Tibial nerve (tissue), 4 donors: ENCODE results near the gene AUTS2. TPM values are rescaled to one million over a fixed set of nuclear protein-coding genes. Genes with fewer than 3 reads are reported as not detected.
"Not testable (repeated sequence)": the region's sequence is repeated elsewhere in the genome, so short reads cannot be mapped to it uniquely, and the experiment has no call there.

ENCODE experiments used
- DNase-seq, 2 donors: peaks; one replicate each; pipeline ENCODE4 v3.0.0-alpha.2; 2019; ENCODE audit warnings: low spot score in 2 of 2
- H3K27ac ChIP-seq, 4 donors: fragments of 200-600 bp; sonication (generic) in 3 of 4; one replicate each; pipeline ENCODE4 v1.5.1; 2017 to 2019; ENCODE audit warnings: mild to moderate bottlenecking in 1 of 4
- H3K27me3 ChIP-seq, 2 donors: fragments of 200-600 bp; sonication (generic) in 1 of 2; one replicate each; pipeline versions ENCODE4 v1.5.1 to v1.6.0; 2017 to 2019
- H3K36me3 ChIP-seq, 3 donors: fragments of 200-600 bp; sonication (generic); one replicate each; pipeline ENCODE4 v1.5.1; 2018 to 2019
- H3K4me1 ChIP-seq, 4 donors: fragments of 200-600 bp; sonication (generic) in 3 of 4; one replicate each; pipeline ENCODE4 v1.5.1; 2017 to 2019
- H3K4me3 ChIP-seq, 4 donors: fragments of 200-600 bp; sonication (generic) in 3 of 4; one replicate each; pipeline ENCODE4 v1.5.1; 2017 to 2019; ENCODE audit warnings: mild to moderate bottlenecking in 1 of 4, moderate library complexity in 1 of 4
- H3K9me3 ChIP-seq, 4 donors: fragments of 200-600 bp; sonication (generic) in 3 of 4; one replicate each; pipeline ENCODE4 v1.5.1; 2017 to 2019
- EP300 ChIP-seq, 2 donors: sonication (generic); formaldehyde crosslinking; IDR thresholded peaks; one replicate each; pipeline ENCODE4 v1.6.1; 2017; ENCODE audit warnings: antibody characterized with exemption in 2 of 2, mild to moderate bottlenecking in 1 of 2
- POLR2A ChIP-seq, 2 donors: fragments of 450-650 bp; IDR thresholded peaks; one replicate each; pipeline ENCODE4 v1.6.1; 2017; ENCODE audit warnings: antibody characterized with exemption in 2 of 2, mild to moderate bottlenecking in 2 of 2, moderate library complexity in 2 of 2
- WGBS, 2 donors: methylation state at CpG; one replicate each; pipeline ENCODE4 v1.1.5; 2018; 5-methylcytosine and 5-hydroxymethylcytosine counted together
- total RNA-seq, 4 donors: library from RNA; depleted of rRNA; stranded (reverse); fragments of >200 nt; gene quantifications; one replicate each; pipeline ENCODE4 v1.1.0, GENCODE V29; 2016
- TF ChIP-seq, protein P1 (sequence below), 5 experiments: fragments of 200-600 bp in 3 of 5; fragments of 450-650 bp in 2 of 5; sonication (generic) in 3 of 5; IDR thresholded peaks; one replicate each; pipeline ENCODE4 v1.5.1; 2016 to 2019; ENCODE audit warnings: antibody characterized with exemption in 5 of 5, mild to moderate bottlenecking in 3 of 5, moderate library complexity in 2 of 5

AUTS2 gene
- total RNA-seq, 4 donors from 2014 or later, result 56.6 to 87.9 (median 71.6) TPM

DNA sequence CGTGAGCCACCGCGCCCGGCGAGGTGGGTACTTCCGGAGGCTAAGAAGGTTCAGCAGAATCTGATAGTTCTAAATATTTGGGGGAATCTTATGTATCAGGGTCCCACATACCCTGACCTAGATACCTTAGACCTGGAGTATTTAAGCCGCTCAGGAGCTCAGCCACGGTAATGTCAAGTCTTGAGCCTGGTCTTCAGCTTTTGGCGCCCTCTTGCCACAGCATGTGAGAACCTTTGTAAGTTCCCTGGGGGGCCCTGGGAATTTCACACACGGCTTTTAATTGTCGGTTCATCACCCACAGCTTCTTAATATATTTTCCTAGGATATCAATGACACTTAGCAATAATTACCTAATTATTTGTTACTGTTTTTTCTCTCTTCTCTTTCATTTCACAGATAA is 1209.4 kb downstream of the AUTS2 start:
- no peak for TF ChIP-seq POLR2A (IDR thresholded peaks at IDR 0.05)
- TF ChIP-seq, protein P1, sequence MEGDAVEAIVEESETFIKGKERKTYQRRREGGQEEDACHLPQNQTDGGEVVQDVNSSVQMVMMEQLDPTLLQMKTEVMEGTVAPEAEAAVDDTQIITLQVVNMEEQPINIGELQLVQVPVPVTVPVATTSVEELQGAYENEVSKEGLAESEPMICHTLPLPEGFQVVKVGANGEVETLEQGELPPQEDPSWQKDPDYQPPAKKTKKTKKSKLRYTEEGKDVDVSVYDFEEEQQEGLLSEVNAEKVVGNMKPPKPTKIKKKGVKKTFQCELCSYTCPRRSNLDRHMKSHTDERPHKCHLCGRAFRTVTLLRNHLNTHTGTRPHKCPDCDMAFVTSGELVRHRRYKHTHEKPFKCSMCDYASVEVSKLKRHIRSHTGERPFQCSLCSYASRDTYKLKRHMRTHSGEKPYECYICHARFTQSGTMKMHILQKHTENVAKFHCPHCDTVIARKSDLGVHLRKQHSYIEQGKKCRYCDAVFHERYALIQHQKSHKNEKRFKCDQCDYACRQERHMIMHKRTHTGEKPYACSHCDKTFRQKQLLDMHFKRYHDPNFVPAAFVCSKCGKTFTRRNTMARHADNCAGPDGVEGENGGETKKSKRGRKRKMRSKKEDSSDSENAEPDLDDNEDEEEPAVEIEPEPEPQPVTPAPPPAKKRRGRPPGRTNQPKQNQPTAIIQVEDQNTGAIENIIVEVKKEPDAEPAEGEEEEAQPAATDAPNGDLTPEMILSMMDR (IDR thresholded peaks at IDR 0.05), result no peak
- no peak for TF ChIP-seq EP300 (IDR thresholded peaks at IDR 0.05)
- Histone ChIP-seq H3K27me3 (no peaks in the 10 kb centered on the region), H3K9me3 (peaks cover 0 to 11% (median 0%) of the 10 kb centered on the region in 4 donors), H3K36me3 (no peaks in the 10 kb centered on the region), H3K4me1 (no peaks in the 10 kb centered on the region), H3K4me3 (no peak overlapping the region), H3K27ac (no peak overlapping the region)
- WGBS, 2 donors, result 81 to 82% methylated on average over 11 of the region's 11 CpGs
- no peak for DNase-seq

DNA sequence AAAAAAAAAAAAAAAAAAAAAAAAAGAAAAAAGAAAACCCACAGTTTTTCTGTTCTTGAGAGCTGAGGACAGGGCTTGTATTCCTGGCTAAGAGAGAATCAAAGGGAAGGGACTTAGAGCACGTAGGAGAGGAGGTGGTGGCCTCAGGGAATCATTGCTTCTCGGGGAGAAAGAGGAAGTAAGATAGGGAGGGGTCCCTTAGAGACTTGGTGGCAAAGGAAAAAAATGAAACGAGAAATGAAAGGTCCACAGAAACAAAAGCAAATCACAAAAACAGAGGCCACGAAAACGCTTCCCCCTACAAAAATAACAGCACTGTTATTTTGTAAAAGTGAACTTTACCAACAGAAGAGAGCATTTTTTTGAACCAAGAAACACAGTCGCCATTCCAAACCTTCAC is 1210.6 kb downstream of the AUTS2 start:
- 33 to 44% methylated on average over 6 of the region's 6 CpGs for WGBS, 2 donors
- H3K4me3 ChIP-seq, result no peak overlapping the region
- H3K27ac ChIP-seq, result no peak overlapping the region
- no peaks in the 10 kb centered on the region for H3K4me1 ChIP-seq
- no peaks in the 10 kb centered on the region for H3K9me3 ChIP-seq
- TF ChIP-seq POLR2A (IDR thresholded peaks at IDR 0.05) (no peak), EP300 (IDR thresholded peaks at IDR 0.05) (no peak)
- TF ChIP-seq, protein P1 (IDR thresholded peaks at IDR 0.05), result no peak
- no peaks in the 10 kb centered on the region for H3K27me3 ChIP-seq
- H3K36me3 ChIP-seq, result no peaks in the 10 kb centered on the region
- DNase-seq, result no peak

DNA sequence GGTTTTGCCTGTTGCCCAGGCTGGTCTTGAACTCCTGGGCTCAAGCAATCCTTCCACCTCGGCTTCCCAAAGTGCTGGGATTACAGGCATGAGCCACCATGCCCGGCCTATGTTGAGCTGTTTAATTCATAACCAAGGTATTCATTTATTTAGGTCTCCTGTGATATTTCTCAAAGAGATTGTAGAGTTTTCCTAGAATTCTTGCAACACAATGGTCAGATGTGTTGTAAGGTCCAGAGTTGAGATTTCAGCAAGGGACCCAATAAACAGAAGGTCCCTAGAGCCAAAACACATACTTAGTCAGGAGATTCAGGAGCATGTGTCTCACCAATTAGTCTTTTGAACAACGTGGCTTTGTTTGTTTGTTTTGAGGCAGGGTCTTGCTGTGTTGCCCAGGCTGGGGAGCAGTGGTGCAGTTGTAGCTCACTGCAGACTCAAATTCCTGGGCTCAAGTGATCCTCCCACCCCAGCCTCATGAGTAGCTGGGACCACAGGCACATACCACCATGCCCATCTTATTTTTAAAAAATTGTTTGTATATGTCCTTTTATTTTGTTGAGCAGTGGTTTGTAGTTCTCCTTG is 1212.4 kb downstream of the AUTS2 start:
- no peaks in the 10 kb centered on the region for H3K36me3 ChIP-seq

DNA sequence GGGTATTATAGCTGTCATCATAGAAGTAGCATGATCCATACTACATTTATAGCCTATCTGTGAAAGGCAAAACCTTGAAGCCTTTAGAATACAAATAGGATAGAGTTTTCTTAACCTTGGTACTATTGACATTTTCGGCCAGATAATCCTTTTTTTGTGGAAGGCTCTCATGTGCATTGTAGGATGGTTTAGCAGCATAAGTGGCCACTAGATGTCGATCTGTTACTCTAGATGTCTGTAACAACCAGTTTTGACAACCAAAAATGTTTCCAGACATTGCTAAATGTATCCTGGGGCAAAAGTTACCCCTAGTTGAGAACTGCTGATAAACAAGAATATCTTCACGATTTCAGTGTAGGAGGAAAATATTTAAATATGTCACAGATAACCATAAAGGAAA is 1214.2 kb downstream of the AUTS2 start:
- H3K36me3 ChIP-seq, result no peaks in the 10 kb centered on the region
- no peak for DNase-seq
- peaks cover 0 to 13% (median 0%) of the 10 kb centered on the region in 4 donors for H3K9me3 ChIP-seq
- no peaks in the 10 kb centered on the region for H3K4me1 ChIP-seq
- H3K4me3 ChIP-seq, result no peak overlapping the region
- TF ChIP-seq POLR2A (IDR thresholded peaks at IDR 0.05) (no peak), EP300 (IDR thresholded peaks at IDR 0.05) (no peak)
- TF ChIP-seq, protein P1 (IDR thresholded peaks at IDR 0.05), result peak in 1 of 5 experiments; percentile 15
- no peak overlapping the region for H3K27ac ChIP-seq
- H3K27me3 ChIP-seq, result no peaks in the 10 kb centered on the region
- 39 to 42% methylated on average over 3 of the region's 3 CpGs for WGBS, 2 donors

More for the DNA sequence above, 1212.4 kb downstream of the AUTS2 start:
- H3K27me3 ChIP-seq, result no peaks in the 10 kb centered on the region
- no peak for DNase-seq
- 72 to 79% methylated on average over 3 of the region's 3 CpGs for WGBS, 2 donors
- H3K4me1 ChIP-seq, result no peaks in the 10 kb centered on the region
- H3K4me3 ChIP-seq, result no peak overlapping the region
- H3K27ac ChIP-seq, result no peak overlapping the region
- no peak for TF ChIP-seq EP300 (IDR thresholded peaks at IDR 0.05)
- TF ChIP-seq POLR2A (IDR thresholded peaks at IDR 0.05), result no peak
- TF ChIP-seq, protein P1 (IDR thresholded peaks at IDR 0.05), result no peak
- no peaks in the 10 kb centered on the region for H3K9me3 ChIP-seq

DNA sequence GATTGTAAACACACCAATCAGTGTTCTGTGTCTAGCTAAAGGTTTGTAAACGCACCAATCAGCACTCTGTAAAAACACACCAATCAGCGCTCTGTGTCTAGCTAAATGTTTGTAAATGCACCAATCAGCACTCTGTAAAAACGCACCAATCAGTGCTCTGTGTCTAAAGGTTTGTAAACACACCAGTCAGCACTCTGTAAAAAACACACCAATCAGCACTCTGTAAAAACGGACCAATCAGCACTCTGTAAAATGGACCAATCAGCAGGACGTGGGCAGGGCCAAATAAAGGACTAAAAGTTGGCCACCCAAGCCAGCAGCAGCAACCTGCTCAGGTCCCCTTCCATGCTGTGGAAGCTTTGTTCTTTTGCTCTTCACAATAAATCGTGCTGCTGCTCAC is 1224.2 kb downstream of the AUTS2 start:
- not testable (repeated sequence) for H3K4me1 ChIP-seq, H3K4me3 ChIP-seq, H3K27ac ChIP-seq, H3K27me3 ChIP-seq, H3K36me3 ChIP-seq, DNase-seq
- WGBS, 2 donors, result 90 to 93% methylated on average over 6 of the region's 6 CpGs
- H3K9me3 ChIP-seq, result peaks cover 0 to 15% (median 0%) of the 10 kb centered on the region in 4 donors
